HCT116 (cell line): ENCODE data around the gene ADAMTS4. TPM values are rescaled to one million over a fixed set of nuclear protein-coding genes. Genes with fewer than 3 reads are reported as not detected.

ENCODE experiments used
- ATAC-seq: fragments of 200-7000 bp; cut with Tn5 transposase; 2 replicates; pipeline ENCODE4 v1.9.1; 2020; ENCODE audit warnings: mild to moderate bottlenecking, moderate library complexity
- BruUV-seq: library from RNA; stranded (reverse); fragments of 400-500 nt; replicated peaks from 2 replicates; lab custom pipeline; 2021; lab: Mats Ljungman, UMichigan
- CTCF ChIA-PET: fragments of 300-600 bp; sonication (Branson Sonifier 250); formaldehyde crosslinking; loops from one replicate; lab custom pipeline; 2021; ENCODE audit warnings: antibody characterized with exemption; lab: Charles Lee
- POLR2A ChIA-PET: fragments of 300-600, 350-600 bp; sonication (Branson Sonifier 250); formaldehyde crosslinking; loops from one replicate; lab custom pipeline; 2021; ENCODE audit warnings: antibody characterized with exemption; lab: Charles Lee
- RAD21 ChIA-PET, 2 experiments: fragments of 300-600 bp; sonication (Branson Sonifier 250); formaldehyde crosslinking; loops; one replicate each; lab custom pipeline; 2023; ENCODE audit warnings: low total read pairs in 2 of 2; ENCODE audit not compliant: uncharacterized antibody in 2 of 2, unreplicated experiment in 2 of 2, low non-redundant PET in 1 of 2; lab: Charles Lee
- DNase-seq: peaks from one replicate; pipeline ENCODE4 v3.0.0-alpha.2; 2010; ENCODE audit warnings: low read depth, low spot score
- H2AFZ ChIP-seq: fragments of 200-600 bp; shearing (Covaris generic), sonication (generic); 2 replicates; pipeline ENCODE4 v1.6.1; 2017; ENCODE audit warnings: low read depth, mixed run types, mixed read lengths, antibody characterized with exemption, low read length; ENCODE audit not compliant: poor library complexity, severe bottlenecking
- H3K27ac ChIP-seq: 2 replicates; pipeline ENCODE4 v1.5.1; 2012; ENCODE audit warnings: low read depth, low read length
- H3K27me3 ChIP-seq: fragments of 200-600 bp; sonication (generic); 2 replicates; pipeline ENCODE4 v1.6.1; 2016; ENCODE audit warnings: mixed run types, low read length, mixed read lengths; ENCODE audit not compliant: insufficient read depth
- H3K36me3 ChIP-seq, 2 experiments: fragments of 200-500 bp in 1 of 2; fragments of 200-600 bp in 1 of 2; sonication (Bioruptor generic) in 1 of 2; sonication (generic) in 1 of 2; 2 replicates each; pipeline versions ENCODE4 v1.5.1 to v1.6.1; 2014 to 2016; ENCODE audit warnings: low read length in 2 of 2, inconsistent platforms in 1 of 2, mixed read lengths in 1 of 2, mixed run types in 1 of 2; ENCODE audit not compliant: insufficient read depth in 2 of 2, control insufficient read depth in 1 of 2
- H3K4me1 ChIP-seq, 2 experiments: fragments of 200-600 bp in 1 of 2; sonication (generic) in 1 of 2; 2 replicates each; pipeline versions ENCODE4 v1.5.1 to v1.6.1; 2012 to 2017; ENCODE audit warnings: low read length in 2 of 2, inconsistent platforms in 1 of 2, mild to moderate bottlenecking in 1 of 2, mixed read lengths in 1 of 2, mixed run types in 1 of 2, moderate library complexity in 1 of 2; ENCODE audit not compliant: insufficient read depth in 2 of 2, control insufficient read depth in 1 of 2
- H3K4me2 ChIP-seq: fragments of 200-600 bp; sonication (generic); 2 replicates; pipeline ENCODE4 v1.6.1; 2017; ENCODE audit warnings: mixed run types, low read length, mixed read lengths
- H3K4me3 ChIP-seq, 2 experiments: fragments of 200-600 bp in 1 of 2; sonication (generic) in 1 of 2; replicated peaks in 1 of 2; 2 replicates each; pipeline ENCODE4 v1.5.1; 2011 to 2016; ENCODE audit warnings: low read length in 2 of 2, control low read depth in 1 of 2, low read depth in 1 of 2, mild to moderate bottlenecking in 1 of 2, mixed read lengths in 1 of 2, mixed run types in 1 of 2
- H3K79me2 ChIP-seq: fragments of 200-600 bp; sonication (generic); 2 replicates; pipeline ENCODE4 v1.6.1; 2017; ENCODE audit warnings: mild to moderate bottlenecking, mixed run types, low read length, moderate library complexity, mixed read lengths; ENCODE audit not compliant: insufficient read depth
- H3K9ac ChIP-seq: fragments of 200-600 bp; sonication (generic); 2 replicates; pipeline ENCODE4 v1.6.1; 2016; ENCODE audit warnings: low read length, mixed read lengths
- H3K9me2 ChIP-seq: fragments of 200-600 bp; sonication (generic), shearing (Covaris generic); 2 replicates; pipeline ENCODE4 v1.6.1; 2017; ENCODE audit warnings: mixed run types, mild to moderate bottlenecking, moderate library complexity; ENCODE audit not compliant: insufficient read depth
- H3K9me3 ChIP-seq, 2 experiments: fragments of 200-500 bp in 1 of 2; fragments of 200-600 bp in 1 of 2; sonication (Bioruptor generic) in 1 of 2; sonication (generic) in 1 of 2; 2 replicates each; pipeline ENCODE4 v1.6.1; 2014 to 2017; ENCODE audit warnings: low read length in 2 of 2, mixed read lengths in 2 of 2, inconsistent platforms in 1 of 2, low read depth in 1 of 2, mild to moderate bottlenecking in 1 of 2, mixed run types in 1 of 2, moderate library complexity in 1 of 2; ENCODE audit not compliant: control insufficient read depth in 1 of 2, insufficient read depth in 1 of 2
- H4K20me1 ChIP-seq: fragments of 200-600 bp; sonication (generic), shearing (Covaris generic); 2 replicates; pipeline ENCODE4 v1.6.1; 2017; ENCODE audit warnings: mixed run types, mild to moderate bottlenecking, moderate library complexity; ENCODE audit not compliant: insufficient read depth
- CBX3 ChIP-seq: IDR thresholded peaks from 2 replicates; pipeline ENCODE4 v1.6.1; 2012; ENCODE audit warnings: low read depth
- CEBPB ChIP-seq: IDR thresholded peaks from 2 replicates; pipeline ENCODE4 v1.6.1; 2012; ENCODE audit warnings: low read depth
- EZH2 ChIP-seq: fragments of 200-600 bp; sonication (generic); IDR thresholded peaks from 2 replicates; pipeline ENCODE4 v1.6.1; 2017; ENCODE audit warnings: antibody characterized with exemption, mixed run types
- EZH2phosphoT487 ChIP-seq: fragments of 200-600 bp; IDR thresholded peaks from 2 replicates; pipeline ENCODE4 v1.6.1; 2018; ENCODE audit warnings: antibody characterized with exemption, borderline replicate concordance
- POLR2A ChIP-seq: IDR thresholded peaks from 2 replicates; pipeline ENCODE4 v1.7.0; 2011; ENCODE audit warnings: borderline replicate concordance; ENCODE audit not compliant: insufficient read depth, insufficient read length; ENCODE audit errors: extremely low read depth
- POLR2AphosphoS5 ChIP-seq: IDR thresholded peaks from 2 replicates; pipeline ENCODE4 v1.6.1; 2011; ENCODE audit warnings: mild to moderate bottlenecking, low read depth, low read length, moderate library complexity
- RAD21 ChIP-seq: IDR thresholded peaks from 2 replicates; pipeline ENCODE4 v1.6.1; 2012; ENCODE audit warnings: low read depth, mild to moderate bottlenecking
- SIN3A ChIP-seq: IDR thresholded peaks from 2 replicates; pipeline ENCODE4 v1.6.1; 2012; ENCODE audit warnings: low read depth
- SP1 ChIP-seq: IDR thresholded peaks from 2 replicates; pipeline ENCODE4 v1.6.1; 2012; ENCODE audit warnings: low read depth
- TCF7L2 ChIP-seq: IDR thresholded peaks from 2 replicates; pipeline ENCODE4 v1.7.0; 2011; ENCODE audit warnings: borderline replicate concordance, inconsistent platforms; ENCODE audit not compliant: insufficient read depth, insufficient read length; ENCODE audit errors: extremely low read depth
- YY1 ChIP-seq: IDR thresholded peaks from 2 replicates; pipeline ENCODE4 v1.6.1; 2011; ENCODE audit warnings: low read length, low read depth, moderate library complexity, mild to moderate bottlenecking; ENCODE audit not compliant: insufficient replicate concordance; ENCODE audit errors: extremely low read depth
- ZFX ChIP-seq: fragments of 450-650 bp; IDR thresholded peaks from 2 replicates; pipeline ENCODE4 v1.6.1; 2017
- ZNF274 ChIP-seq: fragments of 200-500 bp; sonication (Bioruptor generic); IDR thresholded peaks from 2 replicates; pipeline ENCODE4 v1.6.1; 2014; ENCODE audit warnings: mild to moderate bottlenecking, low read depth, low read length, inconsistent platforms
- intact Hi-C: fragments of 100-400 bp; cut with micrococcal nuclease; formaldehyde crosslinking; loops from 2 replicates; pipeline ENCODE4 v1.10.0; 2022
- total RNA-seq: library from RNA; stranded (reverse); gene quantifications from one replicate; pipeline ENCODE4 v1.2.1, GENCODE V29; 2021; ENCODE audit not compliant: unreplicated experiment
- TF ChIP-seq, protein P1 (sequence below), 3 experiments: fragments of 200-600 bp in 1 of 3; sonication (generic) in 1 of 3; IDR thresholded peaks in 2 of 3; conservative IDR thresholded peaks in 1 of 3; 2 replicates each; pipeline ENCODE4 v1.5.1; 2012 to 2017; ENCODE audit warnings: low read depth in 2 of 3, low read length in 2 of 3, antibody characterized with exemption in 1 of 3, borderline replicate concordance in 1 of 3, control low read depth in 1 of 3, mild to moderate bottlenecking in 1 of 3, mixed read lengths in 1 of 3, mixed run types in 1 of 3, moderate library complexity in 1 of 3; ENCODE audit not compliant: insufficient read depth in 1 of 3
- TF ChIP-seq, protein P2 (sequence below): IDR thresholded peaks from 2 replicates; pipeline ENCODE4 v1.6.1; 2012; ENCODE audit warnings: low read depth

Gene ADAMTS4
- total RNA-seq, 1 experiment from 2014 or later: not detected

DNA sequence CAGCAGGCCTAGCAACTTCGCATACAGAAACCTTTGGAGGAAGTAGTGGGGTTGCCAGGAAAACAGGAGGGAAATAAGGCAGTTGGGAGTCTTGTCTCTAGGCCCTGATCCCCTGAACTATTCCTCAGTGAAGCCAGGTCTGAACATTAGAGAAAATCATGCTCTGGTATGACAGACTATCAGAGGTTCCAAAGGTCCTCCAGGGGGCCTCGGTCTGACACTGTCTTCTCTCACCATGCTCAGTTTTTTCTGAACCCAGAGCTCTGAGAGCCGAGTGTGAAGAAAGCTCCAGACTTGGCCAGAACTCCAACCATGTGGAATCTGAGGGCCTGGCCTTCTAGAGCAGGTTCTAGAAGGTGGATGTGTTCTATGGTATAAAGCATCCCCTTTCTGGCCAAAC is 31.0 kb upstream of the ADAMTS4 start:
- Histone ChIP-seq H3K4me1 (peaks cover 14 to 24% of the 10 kb centered on the region in 2 experiments; a peak in 3 of 4 replicates), H2AFZ (no peak overlapping the region), H3K9ac (no peak overlapping the region), H3K27me3 (no peaks in the 10 kb centered on the region), H3K36me3 (peaks cover 4 to 17% of the 10 kb centered on the region in 2 experiments), H3K4me3 (no peak overlapping the region), H3K9me2 (no peaks in the 10 kb centered on the region), H3K27ac (no peak overlapping the region), H3K79me2 (no peaks in the 10 kb centered on the region), H3K9me3 (no peaks in the 10 kb centered on the region), H3K4me2 (no peak overlapping the region), H4K20me1 (no peaks in the 10 kb centered on the region)
- TF ChIP-seq SIN3A (no peak), YY1 (no peak), RAD21 (peak; percentile 33; the same call in 1 of the 2 replicates)
- TF ChIP-seq, protein P1, sequence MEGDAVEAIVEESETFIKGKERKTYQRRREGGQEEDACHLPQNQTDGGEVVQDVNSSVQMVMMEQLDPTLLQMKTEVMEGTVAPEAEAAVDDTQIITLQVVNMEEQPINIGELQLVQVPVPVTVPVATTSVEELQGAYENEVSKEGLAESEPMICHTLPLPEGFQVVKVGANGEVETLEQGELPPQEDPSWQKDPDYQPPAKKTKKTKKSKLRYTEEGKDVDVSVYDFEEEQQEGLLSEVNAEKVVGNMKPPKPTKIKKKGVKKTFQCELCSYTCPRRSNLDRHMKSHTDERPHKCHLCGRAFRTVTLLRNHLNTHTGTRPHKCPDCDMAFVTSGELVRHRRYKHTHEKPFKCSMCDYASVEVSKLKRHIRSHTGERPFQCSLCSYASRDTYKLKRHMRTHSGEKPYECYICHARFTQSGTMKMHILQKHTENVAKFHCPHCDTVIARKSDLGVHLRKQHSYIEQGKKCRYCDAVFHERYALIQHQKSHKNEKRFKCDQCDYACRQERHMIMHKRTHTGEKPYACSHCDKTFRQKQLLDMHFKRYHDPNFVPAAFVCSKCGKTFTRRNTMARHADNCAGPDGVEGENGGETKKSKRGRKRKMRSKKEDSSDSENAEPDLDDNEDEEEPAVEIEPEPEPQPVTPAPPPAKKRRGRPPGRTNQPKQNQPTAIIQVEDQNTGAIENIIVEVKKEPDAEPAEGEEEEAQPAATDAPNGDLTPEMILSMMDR (IDR thresholded peaks at IDR 0.05 in 2 of 3, conservative IDR thresholded peaks at IDR 0.05 in 1 of 3; ENCODE audit: borderline replicate concordance in 1 of 3, insufficient read depth in 1 of 3, low read depth in 2 of 3, low read length in 2 of 3): peak; percentile 24 to 34 (median 27); a peak in 5 of 6 replicates
- intact Hi-C loops: no loop called here
- BruUV-seq: no TSS peak
- ChIA-PET RAD21 (interaction anchor here in 1 of 2 experiments (1.0 kb wide), 1 partner anchor 76 kb away, joined by 3 read pairs; no protein-coding TSS in a partner anchor), POLR2A (no interaction called here), CTCF (interaction anchor here (1.1 to 1.7 kb wide), 2 partner anchors 48 to 152 kb away, joined by 3 to 11 read pairs; no protein-coding TSS in a partner anchor)
- DNase-seq (no peak), ATAC-seq (no peak)

DNA sequence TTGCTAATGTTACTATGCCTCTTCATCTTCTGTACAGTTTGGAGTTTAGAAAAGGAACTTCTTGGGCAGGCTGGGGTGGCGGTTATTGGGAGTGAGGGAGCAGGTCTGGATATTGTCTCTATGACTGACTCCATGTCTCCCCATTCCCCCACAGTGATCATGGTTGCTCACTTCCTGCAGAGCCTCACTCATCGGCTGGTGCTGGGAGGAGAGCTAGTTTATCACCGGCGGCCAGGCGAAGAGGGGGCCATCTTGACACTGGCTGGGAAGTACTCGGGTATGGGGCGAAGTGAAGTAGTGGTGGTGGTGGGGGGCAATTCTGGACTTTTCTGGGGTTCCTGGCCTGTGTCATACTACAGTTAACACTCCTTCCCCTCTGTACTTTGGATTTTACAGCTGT is 29.2 kb upstream of the ADAMTS4 start:
- peaks cover 14 to 24% of the 10 kb centered on the region in 2 experiments; a peak in 3 of 4 replicates for H3K4me1 ChIP-seq
- CTCF ChIA-PET: interaction anchor here (3.0 to 3.1 kb wide), 3 partner anchors 64 to 154 kb away, joined by 20 to 46 read pairs (median 26); no protein-coding TSS in a partner anchor
- intact Hi-C loops: no loop called here
- TF ChIP-seq CEBPB: no peak
- no peak for TF ChIP-seq CBX3
- TF ChIP-seq, protein P2, sequence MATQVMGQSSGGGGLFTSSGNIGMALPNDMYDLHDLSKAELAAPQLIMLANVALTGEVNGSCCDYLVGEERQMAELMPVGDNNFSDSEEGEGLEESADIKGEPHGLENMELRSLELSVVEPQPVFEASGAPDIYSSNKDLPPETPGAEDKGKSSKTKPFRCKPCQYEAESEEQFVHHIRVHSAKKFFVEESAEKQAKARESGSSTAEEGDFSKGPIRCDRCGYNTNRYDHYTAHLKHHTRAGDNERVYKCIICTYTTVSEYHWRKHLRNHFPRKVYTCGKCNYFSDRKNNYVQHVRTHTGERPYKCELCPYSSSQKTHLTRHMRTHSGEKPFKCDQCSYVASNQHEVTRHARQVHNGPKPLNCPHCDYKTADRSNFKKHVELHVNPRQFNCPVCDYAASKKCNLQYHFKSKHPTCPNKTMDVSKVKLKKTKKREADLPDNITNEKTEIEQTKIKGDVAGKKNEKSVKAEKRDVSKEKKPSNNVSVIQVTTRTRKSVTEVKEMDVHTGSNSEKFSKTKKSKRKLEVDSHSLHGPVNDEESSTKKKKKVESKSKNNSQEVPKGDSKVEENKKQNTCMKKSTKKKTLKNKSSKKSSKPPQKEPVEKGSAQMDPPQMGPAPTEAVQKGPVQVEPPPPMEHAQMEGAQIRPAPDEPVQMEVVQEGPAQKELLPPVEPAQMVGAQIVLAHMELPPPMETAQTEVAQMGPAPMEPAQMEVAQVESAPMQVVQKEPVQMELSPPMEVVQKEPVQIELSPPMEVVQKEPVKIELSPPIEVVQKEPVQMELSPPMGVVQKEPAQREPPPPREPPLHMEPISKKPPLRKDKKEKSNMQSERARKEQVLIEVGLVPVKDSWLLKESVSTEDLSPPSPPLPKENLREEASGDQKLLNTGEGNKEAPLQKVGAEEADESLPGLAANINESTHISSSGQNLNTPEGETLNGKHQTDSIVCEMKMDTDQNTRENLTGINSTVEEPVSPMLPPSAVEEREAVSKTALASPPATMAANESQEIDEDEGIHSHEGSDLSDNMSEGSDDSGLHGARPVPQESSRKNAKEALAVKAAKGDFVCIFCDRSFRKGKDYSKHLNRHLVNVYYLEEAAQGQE: no peak
- no peak for TF ChIP-seq TCF7L2
- TF ChIP-seq YY1: no peak
- TF ChIP-seq SIN3A: no peak
- TF ChIP-seq EZH2: no peak
- no peak for TF ChIP-seq POLR2A
- no peak for TF ChIP-seq SP1
- no peak for TF ChIP-seq ZFX
- TF ChIP-seq ZNF274: no peak
- no peak for TF ChIP-seq EZH2phosphoT487
- no peak for TF ChIP-seq RAD21
- TF ChIP-seq POLR2AphosphoS5: no peak

More for the DNA sequence above, 29.2 kb upstream of the ADAMTS4 start:
- POLR2A ChIA-PET: no interaction called here
- Histone ChIP-seq H4K20me1 (no peaks in the 10 kb centered on the region), H3K27ac (peak overlapping the region; percentile 69; the same call in 1 of the 2 replicates), H3K36me3 (peaks cover 4 to 17% of the 10 kb centered on the region in 2 experiments), H3K9ac (no peak overlapping the region), H3K9me3 (no peaks in the 10 kb centered on the region), H3K4me3 (no peak overlapping the region), H3K27me3 (no peaks in the 10 kb centered on the region), H3K79me2 (no peaks in the 10 kb centered on the region), H2AFZ (no peak overlapping the region), H3K9me2 (no peaks in the 10 kb centered on the region), H3K4me2 (peak overlapping the region; percentile 93)
- RAD21 ChIA-PET: interaction anchor here in 1 of 2 experiments (1.3 kb wide), 1 partner anchor 63 kb away, joined by 5 read pairs; no protein-coding TSS in a partner anchor
- BruUV-seq: no TSS peak
- DNase-seq: no peak
- ATAC-seq: no peak
